Gastroesophageal sphincter (tissue), 3 donors: Measurements from ENCODE around the gene ANXA1.

Experiments used
- CTCF ChIP-seq, 4 experiments: fragments of 200-600 bp in 2 of 4; fragments of 450-650 bp in 2 of 4; sonication (generic) in 1 of 4; IDR thresholded peaks; one replicate each; pipeline ENCODE4 v1.5.1; 2017 to 2019; ENCODE audit warnings: antibody characterized with exemption in 4 of 4, mild to moderate bottlenecking in 2 of 4, moderate library complexity in 2 of 4
- EP300 ChIP-seq: sonication (generic); formaldehyde crosslinking; IDR thresholded peaks from one replicate; pipeline ENCODE4 v1.6.1; 2017; ENCODE audit warnings: antibody characterized with exemption, mild to moderate bottlenecking
- POLR2A ChIP-seq, 2 donors: fragments of 450-650 bp; IDR thresholded peaks; one replicate each; pipeline ENCODE4 v1.6.1; 2017; ENCODE audit warnings: antibody characterized with exemption in 2 of 2, mild to moderate bottlenecking in 2 of 2, moderate library complexity in 1 of 2
- POLR2AphosphoS5 ChIP-seq: sonication (generic); formaldehyde crosslinking; IDR thresholded peaks from one replicate; pipeline ENCODE4 v1.6.1; 2017; ENCODE audit warnings: antibody characterized with exemption

DNA sequence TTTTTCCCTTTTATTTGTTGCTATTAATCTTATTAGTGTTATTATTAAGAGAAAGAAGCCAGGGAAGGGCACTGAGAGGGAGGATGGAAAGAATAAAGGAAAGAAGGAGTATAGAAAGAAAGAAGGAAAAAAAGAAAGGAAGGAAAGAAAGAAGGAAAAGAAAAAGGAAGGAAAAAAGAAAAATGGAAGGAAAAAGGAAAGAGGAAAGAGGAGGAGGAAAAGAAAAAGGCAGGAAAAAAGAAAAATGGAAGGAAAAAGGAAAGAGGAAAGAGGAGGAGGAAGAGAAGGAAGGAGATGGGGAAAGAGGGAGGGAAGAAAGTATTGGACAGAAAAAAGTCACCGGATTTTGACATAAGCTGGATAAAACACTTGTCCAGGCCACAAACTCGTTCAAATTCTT is 47.8 kb downstream of the ANXA1 start:
- no peak for TF ChIP-seq POLR2AphosphoS5
- TF ChIP-seq EP300 = no peak
- no peak for TF ChIP-seq CTCF (IDR thresholded peaks at IDR 0.05)
- no peak for TF ChIP-seq POLR2A (IDR thresholded peaks at IDR 0.05)
